LNCaP clone FGC (cell line): ENCODE data around the gene BRK1.
"Not testable (repeated sequence)": the region's sequence is repeated elsewhere in the genome, so short reads cannot be mapped to it uniquely, and the experiment has no call there.

Experiments
- DNase-seq: peaks from one replicate; pipeline ENCODE4 v3.0.0-alpha.2; 2011; ENCODE audit warnings: low read depth
- H3K4me3 ChIP-seq: 2 replicates; pipeline ENCODE4 v1.5.1; 2011; ENCODE audit warnings: mild to moderate bottlenecking, low read depth, low read length, control low read depth
- CTCF ChIP-seq: IDR thresholded peaks from 2 replicates; pipeline ENCODE4 v1.5.1; 2012; ENCODE audit warnings: mild to moderate bottlenecking; ENCODE audit not compliant: control insufficient read depth, insufficient read depth; ENCODE audit errors: extremely low read depth

BRK1 gene

GRCh38 chr3:10170915-10171478 lies 55.5 kb downstream of the BRK1 start:
- H3K4me3 ChIP-seq: no peak overlapping the region
- no peak for DNase-seq
- no peak for TF ChIP-seq CTCF

- H3K4me3 ChIP-seq: no peak overlapping the region
- no peak for DNase-seq
- TF ChIP-seq CTCF: no peak
Measured at GRCh38 chr3:10173095-10173925, 57.8 kb downstream of the BRK1 start.

- no peak overlapping the region for H3K4me3 ChIP-seq
- no peak for TF ChIP-seq CTCF
- no peak for DNase-seq
Measured at GRCh38 chr3:10173926-10174435, 58.5 kb downstream of the BRK1 start.

- DNase-seq, H3K4me3 ChIP-seq: not testable (repeated sequence)
Measured at GRCh38 chr3:10175334-10175733, 59.9 kb downstream of the BRK1 start.

- H3K4me3 ChIP-seq, DNase-seq: not testable (repeated sequence)
Measured at GRCh38 chr3:10176150-10176549, 60.7 kb downstream of the BRK1 start.
